H9 (cell line): ENCODE results near the gene PDXP. TPM values are rescaled to one million over a fixed set of nuclear protein-coding genes. Genes with fewer than 3 reads are reported as not detected.

ENCODE experiments used
- DNase-seq: peaks from one replicate; pipeline ENCODE4 v3.0.0-alpha.2; 2017
- H2AFZ ChIP-seq: one replicate; pipeline ENCODE4 v1.6.1; 2013; ENCODE audit warnings: mild to moderate bottlenecking, low read length, control low read depth, moderate library complexity
- H2AK5ac ChIP-seq: 2 replicates; pipeline ENCODE4 v1.6.1; 2013; ENCODE audit warnings: low read length, control low read depth, mixed read lengths; ENCODE audit not compliant: insufficient read length
- H2BK120ac ChIP-seq: one replicate; pipeline ENCODE4 v1.6.1; 2013; ENCODE audit warnings: low read depth, mild to moderate bottlenecking, low read length, control low read depth, inconsistent platforms; ENCODE audit not compliant: poor library complexity, severe bottlenecking
- H2BK12ac ChIP-seq: 2 replicates; pipeline ENCODE4 v1.6.1; 2013; ENCODE audit warnings: low read length, control low read depth, mixed read lengths, low read depth; ENCODE audit not compliant: insufficient read length
- H2BK15ac ChIP-seq: 2 replicates; pipeline ENCODE4 v1.6.1; 2013; ENCODE audit warnings: low read depth, low read length, control low read depth
- H2BK20ac ChIP-seq: one replicate; pipeline ENCODE4 v1.6.1; 2013; ENCODE audit warnings: low read depth, mild to moderate bottlenecking, low read length, control low read depth, inconsistent platforms; ENCODE audit not compliant: poor library complexity, severe bottlenecking
- H2BK5ac ChIP-seq: 2 replicates; pipeline ENCODE4 v1.6.1; 2013; ENCODE audit warnings: low read length, control low read depth, mixed read lengths; ENCODE audit not compliant: insufficient read length
- H3K14ac ChIP-seq: 2 replicates; pipeline ENCODE4 v1.6.1; 2013; ENCODE audit warnings: low read length, control low read depth; ENCODE audit not compliant: insufficient read depth
- H3K18ac ChIP-seq: 2 replicates; pipeline ENCODE4 v1.6.1; 2013; ENCODE audit warnings: low read depth, mild to moderate bottlenecking, mixed read lengths, low read length, control low read depth; ENCODE audit not compliant: insufficient read length
- H3K23ac ChIP-seq: 2 replicates; pipeline ENCODE4 v1.6.1; 2013; ENCODE audit warnings: low read length, control low read depth, mixed read lengths, low read depth; ENCODE audit not compliant: insufficient read length
- H3K23me2 ChIP-seq: 2 replicates; pipeline ENCODE4 v1.6.1; 2013; ENCODE audit warnings: low read depth, mild to moderate bottlenecking, mixed read lengths, low read length, control low read depth; ENCODE audit not compliant: insufficient read length, poor library complexity, severe bottlenecking
- H3K27ac ChIP-seq: 2 replicates; pipeline ENCODE4 v1.5.1; 2013; ENCODE audit warnings: low read length, control low read depth, mixed read lengths, low read depth; ENCODE audit not compliant: insufficient read length
- H3K27me3 ChIP-seq: 2 replicates; pipeline ENCODE4 v1.6.1; 2013; ENCODE audit warnings: low read length, control low read depth, inconsistent platforms; ENCODE audit not compliant: insufficient read depth
- H3K4ac ChIP-seq: 2 replicates; pipeline ENCODE4 v1.6.1; 2013; ENCODE audit warnings: low read depth, mild to moderate bottlenecking, control low read depth, inconsistent platforms, low read length, moderate library complexity
- H3K4me1 ChIP-seq: 2 replicates; pipeline ENCODE4 v1.6.1; 2013; ENCODE audit warnings: low read length, control low read depth, inconsistent platforms; ENCODE audit not compliant: insufficient read depth
- H3K4me2 ChIP-seq: 2 replicates; pipeline ENCODE4 v1.6.1; 2013; ENCODE audit warnings: low read length, control low read depth, mixed read lengths; ENCODE audit not compliant: insufficient read length, insufficient read depth
- H3K56ac ChIP-seq: 2 replicates; pipeline ENCODE4 v1.6.1; 2013; ENCODE audit warnings: low read depth, mild to moderate bottlenecking, mixed read lengths, low read length, control low read depth; ENCODE audit not compliant: insufficient read length
- H3K79me1 ChIP-seq: 2 replicates; pipeline ENCODE4 v1.6.1; 2013; ENCODE audit warnings: low read depth, mild to moderate bottlenecking, moderate library complexity, low read length, control low read depth, inconsistent platforms; ENCODE audit not compliant: insufficient read depth, poor library complexity, severe bottlenecking
- H3K79me2 ChIP-seq: 2 replicates; pipeline ENCODE4 v1.6.1; 2013; ENCODE audit warnings: low read length, control low read depth, inconsistent platforms; ENCODE audit not compliant: insufficient read depth
- H3K9ac ChIP-seq: 2 replicates; pipeline ENCODE4 v1.6.1; 2013; ENCODE audit warnings: low read length, control low read depth, mixed read lengths; ENCODE audit not compliant: insufficient read length; ENCODE audit errors: extremely low read depth
- H3K9me3 ChIP-seq: one replicate; pipeline ENCODE4 v1.6.1; 2013; ENCODE audit warnings: low read depth, low read length, inconsistent platforms; ENCODE audit not compliant: control insufficient read depth
- H3T11ph ChIP-seq: one replicate; pipeline ENCODE4 v1.6.1; 2013; ENCODE audit warnings: mild to moderate bottlenecking, low read length, control low read depth, inconsistent platforms
- H4K20me1 ChIP-seq: one replicate; pipeline ENCODE4 v1.6.1; 2013; ENCODE audit not compliant: control insufficient read depth, insufficient read length, insufficient read depth
- H4K5ac ChIP-seq: 2 replicates; pipeline ENCODE4 v1.6.1; 2013; ENCODE audit warnings: low read depth, mild to moderate bottlenecking, mixed read lengths, low read length, control low read depth; ENCODE audit not compliant: insufficient read length
- H4K8ac ChIP-seq: replicated peaks from 2 replicates; pipeline ENCODE4 v1.6.1; 2013; ENCODE audit warnings: low read length, control low read depth, mixed read lengths, low read depth; ENCODE audit not compliant: insufficient read length
- H4K91ac ChIP-seq: 2 replicates; pipeline ENCODE4 v1.6.1; 2013; ENCODE audit warnings: low read depth, mild to moderate bottlenecking, moderate library complexity, mixed read lengths, low read length, control low read depth; ENCODE audit not compliant: insufficient read length
- H3K27ac Mint-ChIP-seq, 3 experiments: 2 replicates in 2 of 3; 3 replicates in 1 of 3; pipeline ENCODE4 v1.8.0; 2020 to 2021; ENCODE audit warnings: mixed read lengths in 3 of 3, mild to moderate bottlenecking in 1 of 3, moderate library complexity in 1 of 3
- H3K27me3 Mint-ChIP-seq: 2 replicates; pipeline ENCODE4 v1.8.0; 2021; ENCODE audit warnings: low read depth, mild to moderate bottlenecking, moderate library complexity, mixed read lengths
- H3K36me3 Mint-ChIP-seq, 3 experiments: 2 replicates in 2 of 3; 3 replicates in 1 of 3; pipeline ENCODE4 v1.8.0; 2020 to 2021; ENCODE audit warnings: low read depth in 3 of 3, mixed read lengths in 3 of 3; ENCODE audit not compliant: insufficient read depth in 1 of 3
- H3K4me1 Mint-ChIP-seq, 2 experiments: 2 replicates each; pipeline ENCODE4 v1.8.0; 2020; ENCODE audit warnings: mixed read lengths in 2 of 2
- H3K4me3 Mint-ChIP-seq, 2 experiments: 2 replicates in 1 of 2; 3 replicates in 1 of 2; pipeline ENCODE4 v1.8.0; 2020 to 2021; ENCODE audit warnings: mild to moderate bottlenecking in 2 of 2, mixed read lengths in 2 of 2, moderate library complexity in 1 of 2
- H3K9me3 Mint-ChIP-seq, 2 experiments: 2 replicates in 1 of 2; 3 replicates in 1 of 2; pipeline ENCODE4 v1.8.0; 2020; ENCODE audit warnings: mild to moderate bottlenecking in 2 of 2, mixed read lengths in 2 of 2, moderate library complexity in 1 of 2
- WGBS: extraction: QIAGEN DNeasy Blood & Tissue Kit; methylation state at CpG from one replicate; pipeline ENCODE4 v1.1.7; 2013; ENCODE audit warnings: missing lambda C conversion rate, low lambda C conversion rate, mixed read lengths; ENCODE audit not compliant: insufficient read length; ENCODE audit errors: extremely low coverage; 5-methylcytosine and 5-hydroxymethylcytosine counted together
- total RNA-seq: library from RNA; stranded (reverse); gene quantifications from 2 replicates; pipeline ENCODE4 v1.2.1, GENCODE V29; 2021
- TF ChIP-seq, protein P1 (sequence below): fragments of 200-600 bp; sonication (generic); conservative IDR thresholded peaks from 3 replicates; pipeline ENCODE4 v1.8.0; 2021; ENCODE audit warnings: antibody characterized with exemption, mild to moderate bottlenecking

The PDXP gene
- total RNA-seq, 1 experiment from 2014 or later = 41.0 TPM

DNA sequence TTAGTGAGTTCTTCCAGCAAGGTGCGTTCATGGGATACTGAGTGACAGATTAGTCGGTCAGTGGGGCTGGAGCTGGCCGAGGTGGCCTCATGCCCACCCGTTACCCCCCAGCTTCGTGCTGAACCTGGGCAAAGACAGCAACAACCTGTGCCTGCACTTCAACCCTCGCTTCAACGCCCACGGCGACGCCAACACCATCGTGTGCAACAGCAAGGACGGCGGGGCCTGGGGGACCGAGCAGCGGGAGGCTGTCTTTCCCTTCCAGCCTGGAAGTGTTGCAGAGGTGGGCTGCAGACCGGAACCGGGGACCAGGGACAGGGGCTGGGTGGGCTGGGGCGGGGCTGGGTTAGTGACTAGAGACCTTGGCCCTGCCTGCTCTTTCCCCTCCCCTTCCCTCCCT lies 19.8 kb downstream of the PDXP start:
- DNase-seq = no peak
- Mint-ChIP-seq H3K27me3 (peaks cover 6% of the 10 kb centered on the region), H3K4me3 (no peak overlapping the region), H3K9me3 (no peaks in the 10 kb centered on the region), H3K36me3 (no peaks in the 10 kb centered on the region; a peak in 1 of 7 replicates), H3K27ac (no peak overlapping the region), H3K4me1 (peaks cover 5 to 24% of the 10 kb centered on the region in 2 experiments)
- TF ChIP-seq, protein P1, sequence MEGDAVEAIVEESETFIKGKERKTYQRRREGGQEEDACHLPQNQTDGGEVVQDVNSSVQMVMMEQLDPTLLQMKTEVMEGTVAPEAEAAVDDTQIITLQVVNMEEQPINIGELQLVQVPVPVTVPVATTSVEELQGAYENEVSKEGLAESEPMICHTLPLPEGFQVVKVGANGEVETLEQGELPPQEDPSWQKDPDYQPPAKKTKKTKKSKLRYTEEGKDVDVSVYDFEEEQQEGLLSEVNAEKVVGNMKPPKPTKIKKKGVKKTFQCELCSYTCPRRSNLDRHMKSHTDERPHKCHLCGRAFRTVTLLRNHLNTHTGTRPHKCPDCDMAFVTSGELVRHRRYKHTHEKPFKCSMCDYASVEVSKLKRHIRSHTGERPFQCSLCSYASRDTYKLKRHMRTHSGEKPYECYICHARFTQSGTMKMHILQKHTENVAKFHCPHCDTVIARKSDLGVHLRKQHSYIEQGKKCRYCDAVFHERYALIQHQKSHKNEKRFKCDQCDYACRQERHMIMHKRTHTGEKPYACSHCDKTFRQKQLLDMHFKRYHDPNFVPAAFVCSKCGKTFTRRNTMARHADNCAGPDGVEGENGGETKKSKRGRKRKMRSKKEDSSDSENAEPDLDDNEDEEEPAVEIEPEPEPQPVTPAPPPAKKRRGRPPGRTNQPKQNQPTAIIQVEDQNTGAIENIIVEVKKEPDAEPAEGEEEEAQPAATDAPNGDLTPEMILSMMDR = no peak
- Histone ChIP-seq H4K5ac (no peak overlapping the region), H2BK120ac (no peak overlapping the region), H3K9me3 (no peaks in the 10 kb centered on the region), H3K23ac (no peak overlapping the region), H3K4ac (no peak overlapping the region), H2AFZ (no peak overlapping the region), H2AK5ac (no peak overlapping the region), H2BK15ac (no peak overlapping the region), H3K4me1 (no peaks in the 10 kb centered on the region), H3K18ac (no peak overlapping the region), H3T11ph (no peak overlapping the region), H3K56ac (no peak overlapping the region), H3K79me2 (no peaks in the 10 kb centered on the region), H2BK20ac (no peak overlapping the region), H4K91ac (no peak overlapping the region), H3K14ac (no peak overlapping the region), H4K20me1 (no peaks in the 10 kb centered on the region), H4K8ac (no peak overlapping the region), H2BK5ac (no peak overlapping the region), H3K4me2 (no peak overlapping the region), H3K9ac (no peak overlapping the region), H3K27ac (no peak overlapping the region), H3K23me2 (peaks cover 3% of the 10 kb centered on the region), H3K27me3 (no peaks in the 10 kb centered on the region), H2BK12ac (no peak overlapping the region), H3K79me1 (no peaks in the 10 kb centered on the region)
- WGBS = no CpG with 5 or more reads among the region's 18 CpGs
